Measurements from ENCODE around the gene OOSP3.

- no peak for TF ChIP-seq POLR2AphosphoS5 (IDR thresholded peaks at IDR 0.05; ENCODE audit: insufficient read depth, low read depth, low read length)
- TF ChIP-seq POLR2A (IDR thresholded peaks at IDR 0.05; ENCODE audit: low read depth, low read length): no peak
- TF ChIP-seq EZH2 (IDR thresholded peaks at IDR 0.05; ENCODE audit: borderline replicate concordance, low read depth, low read length, severe bottlenecking): no peak
- no peak for TF ChIP-seq CTCF (IDR thresholded peaks at IDR 0.05; ENCODE audit: extremely low read depth in 1 of 2, insufficient read depth in 1 of 2, low read depth in 1 of 2, low read length in 2 of 2)
- TF ChIP-seq MYC (IDR thresholded peaks at IDR 0.05; ENCODE audit: low read depth, low read length): no peak
- TF ChIP-seq JUN (IDR thresholded peaks at IDR 0.05; ENCODE audit: borderline replicate concordance, insufficient read depth, insufficient read length, low read depth): no peak
- TF ChIP-seq MAX (IDR thresholded peaks at IDR 0.05; ENCODE audit: insufficient read depth, insufficient read length): no peak
Measured at GRCh38 chr11:59833602-59834001, 45.0 kb upstream of the OOSP3 start.

Measured in endothelial cell of umbilical vein (primary cell).